ENCODE results near the gene KIF5A.

DNA sequence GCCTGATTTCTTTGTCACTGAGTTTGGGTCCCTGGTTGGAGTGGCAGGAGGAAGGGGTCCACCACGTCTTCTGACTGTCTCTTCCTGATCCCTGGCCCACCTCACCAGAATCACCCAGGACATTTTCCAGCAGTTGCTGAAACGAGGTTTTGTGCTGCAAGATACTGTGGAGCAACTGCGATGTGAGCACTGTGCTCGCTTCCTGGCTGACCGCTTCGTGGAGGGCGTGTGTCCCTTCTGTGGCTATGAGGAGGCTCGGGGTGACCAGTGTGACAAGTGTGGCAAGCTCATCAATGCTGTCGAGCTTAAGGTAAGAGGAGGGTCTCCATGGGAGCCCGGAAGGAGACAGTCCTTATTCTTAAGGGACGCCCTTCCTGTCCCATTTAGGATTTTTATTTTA is 49.6 kb upstream of the KIF5A start:
- TF ChIP-seq EZH2 (IDR thresholded peaks at IDR 0.05; ENCODE audit: borderline replicate concordance, low read depth, low read length, severe bottlenecking) (no peak), POLR2A (IDR thresholded peaks at IDR 0.05; ENCODE audit: low read depth, low read length) (no peak)
- TF ChIP-seq, protein P1, sequence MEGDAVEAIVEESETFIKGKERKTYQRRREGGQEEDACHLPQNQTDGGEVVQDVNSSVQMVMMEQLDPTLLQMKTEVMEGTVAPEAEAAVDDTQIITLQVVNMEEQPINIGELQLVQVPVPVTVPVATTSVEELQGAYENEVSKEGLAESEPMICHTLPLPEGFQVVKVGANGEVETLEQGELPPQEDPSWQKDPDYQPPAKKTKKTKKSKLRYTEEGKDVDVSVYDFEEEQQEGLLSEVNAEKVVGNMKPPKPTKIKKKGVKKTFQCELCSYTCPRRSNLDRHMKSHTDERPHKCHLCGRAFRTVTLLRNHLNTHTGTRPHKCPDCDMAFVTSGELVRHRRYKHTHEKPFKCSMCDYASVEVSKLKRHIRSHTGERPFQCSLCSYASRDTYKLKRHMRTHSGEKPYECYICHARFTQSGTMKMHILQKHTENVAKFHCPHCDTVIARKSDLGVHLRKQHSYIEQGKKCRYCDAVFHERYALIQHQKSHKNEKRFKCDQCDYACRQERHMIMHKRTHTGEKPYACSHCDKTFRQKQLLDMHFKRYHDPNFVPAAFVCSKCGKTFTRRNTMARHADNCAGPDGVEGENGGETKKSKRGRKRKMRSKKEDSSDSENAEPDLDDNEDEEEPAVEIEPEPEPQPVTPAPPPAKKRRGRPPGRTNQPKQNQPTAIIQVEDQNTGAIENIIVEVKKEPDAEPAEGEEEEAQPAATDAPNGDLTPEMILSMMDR (IDR thresholded peaks at IDR 0.05; ENCODE audit: extremely low read depth in 1 of 2, insufficient read depth in 1 of 2, low read depth in 1 of 2, low read length in 2 of 2): no peak

All from endothelial cell of umbilical vein (primary cell).